ENCODE data around the gene IQSEC2.

Gene IQSEC2

GRCh38 chrX:53241558-53241957, 39.8 kb downstream of the IQSEC2 start:
- TF ChIP-seq CEBPB (IDR thresholded peaks at IDR 0.05) (no peak), YY1 (IDR thresholded peaks at IDR 0.05; ENCODE audit: low read depth) (no peak), TAF1 (IDR thresholded peaks at IDR 0.05; ENCODE audit: low read depth) (no peak), RAD21 (IDR thresholded peaks at IDR 0.05; ENCODE audit: low read depth) (no peak), NFIC (IDR thresholded peaks at IDR 0.05) (no peak), FOXM1 (IDR thresholded peaks at IDR 0.05; ENCODE audit: borderline replicate concordance, low read depth) (no peak), EGR1 (IDR thresholded peaks at IDR 0.05) (no peak), TEAD4 (IDR thresholded peaks at IDR 0.05) (no peak), REST (IDR thresholded peaks at IDR 0.05; ENCODE audit: low read depth) (no peak), USF1 (IDR thresholded peaks at IDR 0.05) (no peak), CREB1 (IDR thresholded peaks at IDR 0.05; ENCODE audit: low read depth) (no peak)

GRCh38 chrX:53239474-53239873, 41.9 kb downstream of the IQSEC2 start:
- TF ChIP-seq REST (IDR thresholded peaks at IDR 0.05; ENCODE audit: low read depth) (no peak), CEBPB (IDR thresholded peaks at IDR 0.05) (no peak), EGR1 (IDR thresholded peaks at IDR 0.05) (no peak), NFIC (IDR thresholded peaks at IDR 0.05) (no peak)

- TF ChIP-seq TEAD4 (IDR thresholded peaks at IDR 0.05) (no peak), RAD21 (IDR thresholded peaks at IDR 0.05; ENCODE audit: low read depth) (no peak), YY1 (IDR thresholded peaks at IDR 0.05; ENCODE audit: low read depth) (no peak), USF1 (IDR thresholded peaks at IDR 0.05) (no peak), CEBPB (IDR thresholded peaks at IDR 0.05) (no peak)
Measured at GRCh38 chrX:53237056-53237455, 44.3 kb downstream of the IQSEC2 start.

GRCh38 chrX:53236025-53236679, 45.2 kb downstream of the IQSEC2 start:
- TF ChIP-seq REST (IDR thresholded peaks at IDR 0.05; ENCODE audit: low read depth) (no peak), CREB1 (IDR thresholded peaks at IDR 0.05; ENCODE audit: low read depth) (no peak), NFIC (IDR thresholded peaks at IDR 0.05) (no peak), RAD21 (IDR thresholded peaks at IDR 0.05; ENCODE audit: low read depth) (no peak), ZBTB7A (IDR thresholded peaks at IDR 0.05; ENCODE audit: low read depth) (no peak), TAF1 (IDR thresholded peaks at IDR 0.05; ENCODE audit: low read depth) (no peak)

GRCh38 chrX:53235566-53235965, 45.8 kb downstream of the IQSEC2 start:
- no peak for TF ChIP-seq YY1 (IDR thresholded peaks at IDR 0.05; ENCODE audit: low read depth)
- TF ChIP-seq EGR1 (IDR thresholded peaks at IDR 0.05): no peak
- TF ChIP-seq TEAD4 (IDR thresholded peaks at IDR 0.05): no peak
- TF ChIP-seq NFIC (IDR thresholded peaks at IDR 0.05): no peak
- no peak for TF ChIP-seq CREB1 (IDR thresholded peaks at IDR 0.05; ENCODE audit: low read depth)
- no peak for TF ChIP-seq USF1 (IDR thresholded peaks at IDR 0.05)
- TF ChIP-seq FOXM1 (IDR thresholded peaks at IDR 0.05; ENCODE audit: borderline replicate concordance, low read depth): no peak
- TF ChIP-seq TAF1 (IDR thresholded peaks at IDR 0.05; ENCODE audit: low read depth): no peak
- no peak for TF ChIP-seq EP300 (IDR thresholded peaks at IDR 0.05; ENCODE audit: borderline replicate concordance)
- no peak for TF ChIP-seq ZBTB7A (IDR thresholded peaks at IDR 0.05; ENCODE audit: low read depth)
